ENCODE data around the gene MYO1B.

- TF ChIP-seq CTCF (IDR thresholded peaks at IDR 0.05; ENCODE audit: poor library complexity, severe bottlenecking): no peak
- TF ChIP-seq EP300 (conservative IDR thresholded peaks at IDR 0.05; ENCODE audit: poor library complexity, severe bottlenecking): no peak
- TF ChIP-seq RAD21 (conservative IDR thresholded peaks at IDR 0.05): no peak
- TF ChIP-seq MXI1 (conservative IDR thresholded peaks at IDR 0.05; ENCODE audit: poor library complexity, severe bottlenecking): no peak
- no peak for TF ChIP-seq EZH2 (IDR thresholded peaks at IDR 0.05; ENCODE audit: borderline replicate concordance, insufficient read depth, low read length, poor library complexity, severe bottlenecking)
- no peak for TF ChIP-seq REST (IDR thresholded peaks at IDR 0.05; ENCODE audit: borderline replicate concordance)
- no peak for TF ChIP-seq TAF1 (IDR thresholded peaks at IDR 0.05; ENCODE audit: low read depth)
These were observed 112.5 kb downstream of the MYO1B start for GRCh38 chr2:191357678-191358077.
